Left forelimb (tissue), 1 donor: Measurements from ENCODE around the gene BNC2.

Experiments used
- DNase-seq: peaks from one replicate; pipeline ENCODE4 v3.0.0-alpha.2; 2018; ENCODE audit warnings: low spot score

The BNC2 gene

DNA sequence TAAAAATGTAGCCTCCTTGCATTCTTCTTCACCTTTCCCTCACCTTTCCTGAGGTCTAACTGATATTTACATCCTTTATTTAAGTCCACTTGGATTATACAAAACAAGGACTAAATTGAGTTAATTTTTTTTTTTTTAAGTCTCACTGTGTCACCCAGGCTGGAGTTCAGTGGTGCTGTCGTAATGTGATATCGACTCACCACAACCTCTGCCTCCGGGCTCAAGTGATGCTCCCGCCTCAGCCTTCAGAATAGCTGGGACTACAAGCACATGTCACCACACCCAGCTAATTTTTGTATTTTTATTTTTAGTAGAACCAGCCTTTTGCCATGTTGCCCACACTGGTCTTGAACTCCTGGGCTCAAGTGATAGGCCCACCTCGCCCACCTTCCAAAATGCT lies 195.3 kb downstream of the BNC2 start:
- DNase-seq: no peak

DNA sequence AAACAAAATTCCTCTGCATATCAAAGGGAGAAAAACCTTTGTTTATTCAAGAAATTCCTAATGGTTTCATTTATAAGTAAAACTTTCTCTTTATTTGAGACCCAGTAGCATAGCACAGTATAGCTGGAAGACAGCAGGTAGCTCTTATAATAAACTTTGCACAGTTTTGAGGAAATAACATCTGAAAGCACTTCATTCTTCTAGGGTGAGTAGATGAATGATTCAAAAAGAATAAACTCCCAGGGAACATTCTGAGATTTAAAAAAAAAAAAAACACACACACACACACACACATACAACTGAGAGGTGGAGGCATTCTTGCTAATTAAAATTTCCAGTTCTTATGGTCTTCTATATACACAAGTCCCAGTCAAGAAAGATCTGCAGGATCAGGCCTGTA lies 197.3 kb downstream of the BNC2 start:
- no peak for DNase-seq

DNA sequence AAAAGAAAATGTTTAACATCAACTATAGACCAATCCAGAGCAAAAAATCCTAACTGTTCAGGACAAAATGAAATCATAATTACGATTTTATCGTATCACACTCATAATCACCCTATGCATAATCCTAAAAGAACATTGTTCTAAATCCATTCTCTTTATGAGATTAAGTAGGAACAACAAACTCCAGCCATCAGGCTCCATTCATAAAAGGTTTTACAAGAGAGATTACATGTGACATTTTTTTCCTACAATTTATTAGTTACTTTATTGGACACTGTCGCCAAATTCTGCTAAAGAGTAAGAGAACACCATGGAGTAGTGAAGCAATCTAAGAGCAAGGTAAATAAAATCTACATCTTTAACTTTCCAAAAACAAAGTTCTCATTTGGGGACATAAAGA lies 198.0 kb downstream of the BNC2 start:
- no peak for DNase-seq

DNA sequence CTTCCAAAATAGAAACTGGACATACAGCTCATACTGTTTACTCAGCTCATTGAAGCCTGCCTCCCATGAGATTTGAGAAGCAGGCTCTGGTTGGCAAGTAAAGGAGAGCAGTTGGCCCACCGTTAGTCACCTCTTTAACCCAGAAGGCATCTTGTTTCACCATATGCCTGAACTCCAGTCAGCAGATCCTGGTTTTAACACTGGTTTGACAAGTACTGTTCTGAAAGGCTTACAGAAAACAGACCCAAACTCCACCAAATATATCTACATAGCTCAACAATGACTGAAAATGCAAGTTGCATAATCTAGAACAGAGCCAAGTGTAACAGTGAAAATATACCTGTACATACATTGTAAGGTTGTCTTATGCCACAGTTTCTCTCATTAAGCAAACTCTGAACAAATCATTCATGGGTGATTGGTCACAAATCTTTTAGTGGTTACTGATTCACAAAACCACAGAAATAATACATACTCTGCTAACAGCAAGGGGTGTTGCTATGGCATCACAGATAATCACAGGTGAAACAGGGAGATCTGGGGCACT lies 198.8 kb downstream of the BNC2 start:
- no peak for DNase-seq

DNA sequence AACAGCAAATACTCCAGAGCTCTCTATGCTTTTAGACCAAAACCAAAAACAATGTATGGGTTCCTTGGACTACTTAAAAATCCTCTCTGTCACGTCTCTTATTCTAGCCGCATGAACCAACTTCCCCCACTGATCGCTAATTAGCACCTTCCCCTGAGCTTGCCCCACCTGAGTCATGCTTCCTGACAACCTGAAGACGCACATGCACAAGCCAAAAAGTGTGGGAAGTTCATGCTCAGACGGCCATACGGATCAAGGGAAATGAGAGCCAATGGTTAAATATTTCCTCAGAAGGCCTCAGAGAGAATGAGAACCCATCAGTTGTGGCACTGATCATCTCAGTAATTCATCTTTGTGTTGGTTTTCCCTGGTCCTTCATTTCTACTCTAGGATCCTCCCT lies 199.7 kb downstream of the BNC2 start:
- DNase-seq: no peak

DNA sequence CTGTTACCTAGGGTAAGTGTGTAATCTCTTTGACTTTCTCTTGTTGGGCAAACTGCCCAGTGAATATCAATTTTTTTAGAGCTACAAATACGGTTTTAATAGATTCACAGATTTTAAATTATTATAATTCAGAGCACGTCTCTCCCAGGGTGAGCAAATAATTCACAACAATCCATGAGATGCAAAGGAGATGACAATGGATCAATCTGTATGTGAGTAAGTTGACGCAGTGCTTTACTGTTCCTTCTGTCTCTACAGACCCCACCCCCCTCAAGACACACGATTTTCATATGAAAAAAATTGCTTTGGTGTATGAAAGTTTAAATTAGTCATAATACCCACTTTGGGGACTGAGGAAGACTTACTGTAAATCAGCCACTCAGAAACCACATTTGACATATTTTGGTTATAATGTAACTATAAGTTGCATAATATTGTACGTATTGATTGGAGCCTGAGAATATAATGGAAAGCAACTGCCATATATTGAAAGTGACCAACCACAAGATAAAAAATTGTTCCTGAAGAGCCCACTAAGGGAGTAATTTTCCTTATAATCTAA lies 201.7 kb downstream of the BNC2 start:
- DNase-seq: no peak

DNA sequence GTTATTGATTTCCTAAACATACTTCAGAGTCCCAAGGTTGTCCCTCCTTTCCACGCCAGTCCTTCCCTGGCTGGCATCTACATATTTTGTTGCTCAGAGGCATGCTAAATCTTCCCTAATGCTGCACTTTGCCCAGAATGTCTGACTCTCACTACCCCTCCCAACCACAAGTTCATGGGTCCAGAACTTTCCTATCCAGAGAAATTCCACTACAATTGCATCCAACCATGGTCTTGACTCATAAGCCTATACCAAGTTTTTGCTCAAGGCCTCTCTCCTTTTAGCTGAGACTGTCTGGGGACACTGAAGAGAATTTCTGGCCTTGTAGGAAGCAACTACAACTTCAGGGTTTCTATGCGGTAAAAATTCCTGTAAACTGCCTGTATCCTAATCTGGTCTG lies 206.3 kb downstream of the BNC2 start:
- no peak for DNase-seq

DNA sequence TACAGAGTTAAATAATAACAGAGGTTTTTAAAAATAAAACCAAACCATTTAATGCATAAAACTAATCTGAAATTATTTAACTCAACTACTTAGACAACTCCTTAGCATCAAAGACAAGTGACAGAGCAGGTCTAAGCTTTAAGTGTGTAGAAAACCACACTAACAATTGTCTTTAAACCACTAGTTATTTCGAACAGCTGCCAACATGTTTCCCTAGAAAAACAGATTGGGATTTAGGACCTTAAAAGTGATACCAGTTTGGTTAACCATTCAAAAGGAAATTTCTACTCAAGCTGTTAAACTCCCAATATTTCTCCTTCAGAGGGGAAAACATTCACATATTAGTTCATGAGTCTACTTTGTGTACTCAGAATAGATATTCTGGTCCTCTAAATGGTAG lies 208.7 kb downstream of the BNC2 start:
- no peak for DNase-seq

DNA sequence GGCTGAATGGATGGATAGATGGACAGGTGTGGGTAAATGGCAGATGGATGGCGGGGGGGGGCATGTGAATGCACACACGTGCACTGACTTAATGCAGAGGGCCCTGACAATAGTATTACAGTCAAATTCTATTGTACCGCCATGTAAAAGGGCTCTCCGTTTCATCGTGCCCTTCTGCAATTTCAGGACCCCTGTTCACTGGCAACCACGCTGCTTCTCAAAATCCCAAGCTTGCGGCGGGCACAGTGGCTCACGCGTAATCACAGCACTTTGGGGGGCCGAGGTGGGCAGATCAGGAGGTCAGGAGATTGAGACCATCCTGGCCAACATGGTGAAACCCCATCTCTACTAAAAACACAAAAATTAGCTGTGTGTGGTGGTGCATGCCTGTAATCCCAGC lies 211.4 kb downstream of the BNC2 start:
- no peak for DNase-seq

DNA sequence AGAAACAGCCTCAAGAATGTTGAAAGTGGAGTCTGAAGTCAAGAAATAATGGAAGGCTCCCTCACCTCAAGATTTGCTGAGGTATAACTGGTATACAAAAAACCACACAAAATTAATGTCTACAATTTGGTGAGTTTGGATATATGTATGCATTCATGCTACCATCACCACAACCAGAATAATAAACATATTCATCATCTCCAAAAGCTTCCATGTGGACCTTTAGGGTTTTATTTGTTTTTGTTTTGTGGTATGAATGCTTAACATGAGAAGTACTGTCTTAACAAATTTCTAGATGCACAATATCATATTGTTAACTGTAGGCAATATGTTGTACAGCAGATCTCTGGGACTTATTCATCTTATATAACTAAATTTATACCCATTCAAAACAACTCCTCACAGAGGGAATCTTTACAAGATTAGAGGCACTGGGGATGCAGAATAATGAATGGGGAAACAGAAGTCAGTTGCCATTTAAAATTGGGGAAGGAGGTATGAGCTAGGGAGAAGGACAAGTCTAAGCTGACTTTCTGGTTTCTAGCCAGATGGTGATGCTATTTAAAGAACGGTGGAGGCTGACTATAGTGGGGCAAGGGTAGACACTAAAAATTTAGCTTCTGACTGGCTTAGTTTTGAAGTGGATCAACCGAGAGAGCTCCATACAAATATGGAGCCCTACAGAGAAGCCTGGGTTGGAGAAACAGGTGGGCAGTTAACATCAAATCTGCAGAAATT lies 213.9 kb downstream of the BNC2 start:
- DNase-seq: no peak

DNA sequence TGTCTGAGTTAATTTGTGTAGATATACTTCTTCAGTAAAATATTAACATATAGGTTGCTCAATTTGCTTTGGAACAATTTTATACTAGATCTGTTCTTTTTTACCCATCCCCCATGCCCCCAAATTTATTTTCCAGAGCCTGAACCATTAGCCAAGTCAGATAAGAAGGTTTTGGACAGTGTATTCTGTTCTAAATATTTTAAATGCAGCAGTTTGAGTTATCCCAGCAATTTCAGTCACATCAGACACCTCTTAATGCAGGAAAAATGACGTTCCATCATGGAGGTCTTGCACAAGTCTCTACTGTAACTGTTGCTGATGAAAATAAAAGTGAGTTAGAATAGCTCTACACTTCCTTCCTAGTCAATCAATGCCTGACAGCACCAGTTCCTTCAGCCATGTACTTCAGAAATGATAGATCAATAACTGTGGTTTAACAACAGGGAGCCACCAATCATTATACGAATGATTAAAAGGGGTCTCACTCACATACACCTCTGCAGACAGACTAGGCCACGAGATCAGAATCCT lies 215.8 kb downstream of the BNC2 start:
- no peak for DNase-seq

DNA sequence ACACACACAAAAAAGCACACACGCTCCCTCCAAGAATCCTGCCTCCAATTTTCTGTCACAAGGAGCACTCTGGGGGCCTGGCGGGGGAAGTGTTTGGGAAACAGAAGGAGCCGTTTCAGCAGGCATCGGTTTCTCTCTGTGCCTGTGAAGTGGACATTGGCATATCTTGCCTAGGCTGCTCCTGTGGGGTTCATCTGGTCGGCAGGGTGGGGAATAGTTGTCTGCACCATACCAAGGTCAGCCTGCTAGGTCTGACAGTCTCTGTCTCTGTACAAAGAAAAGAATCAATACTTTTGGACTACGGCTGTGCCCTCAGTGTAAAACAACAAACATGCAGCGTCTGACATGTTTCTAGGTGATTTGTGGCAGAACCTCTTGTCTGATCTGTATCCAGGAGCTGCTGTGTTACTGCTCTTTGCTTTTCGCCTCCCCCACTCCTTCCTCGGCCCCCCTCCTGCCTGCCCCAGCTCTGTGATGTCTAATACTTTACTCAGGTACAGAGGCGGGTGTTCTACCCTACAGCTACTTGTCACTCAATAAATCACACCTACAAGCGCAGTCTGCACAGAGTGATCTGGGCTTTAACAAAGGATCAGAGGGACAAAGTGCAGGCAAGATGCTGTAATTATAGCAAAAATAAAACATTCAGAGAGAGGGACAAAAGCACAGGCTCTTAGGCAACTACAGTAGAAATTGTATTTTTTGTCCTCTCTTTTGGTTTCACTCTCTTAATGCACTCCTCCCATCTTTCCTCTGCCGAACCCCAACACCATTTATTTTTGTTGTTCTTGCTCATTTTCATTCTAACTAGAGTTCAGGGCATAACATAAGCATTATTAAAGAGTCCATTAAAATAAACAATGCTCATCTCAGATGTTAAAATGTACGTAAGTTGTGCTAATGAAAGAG lies 216.7 kb downstream of the BNC2 start:
- DNase-seq: no peak

DNA sequence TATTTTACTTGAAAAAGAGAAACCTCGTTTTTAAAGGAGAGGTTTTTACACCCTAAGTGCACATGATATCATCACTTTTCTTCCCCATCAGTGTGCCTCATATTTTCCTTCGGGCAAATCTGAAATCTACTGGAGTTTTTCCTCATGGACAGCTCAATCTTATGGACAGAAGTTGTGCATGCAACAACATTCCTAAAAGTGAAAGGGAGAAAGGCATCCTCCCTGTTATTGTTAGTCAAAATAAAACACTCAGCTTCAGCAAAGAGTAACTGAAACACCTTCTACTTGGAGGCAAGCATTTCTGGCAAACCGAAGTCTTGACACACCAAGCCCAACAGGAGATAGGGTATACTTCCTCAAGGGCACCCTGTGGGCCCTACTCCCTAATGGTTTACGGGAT lies 217.9 kb downstream of the BNC2 start:
- no peak for DNase-seq

DNA sequence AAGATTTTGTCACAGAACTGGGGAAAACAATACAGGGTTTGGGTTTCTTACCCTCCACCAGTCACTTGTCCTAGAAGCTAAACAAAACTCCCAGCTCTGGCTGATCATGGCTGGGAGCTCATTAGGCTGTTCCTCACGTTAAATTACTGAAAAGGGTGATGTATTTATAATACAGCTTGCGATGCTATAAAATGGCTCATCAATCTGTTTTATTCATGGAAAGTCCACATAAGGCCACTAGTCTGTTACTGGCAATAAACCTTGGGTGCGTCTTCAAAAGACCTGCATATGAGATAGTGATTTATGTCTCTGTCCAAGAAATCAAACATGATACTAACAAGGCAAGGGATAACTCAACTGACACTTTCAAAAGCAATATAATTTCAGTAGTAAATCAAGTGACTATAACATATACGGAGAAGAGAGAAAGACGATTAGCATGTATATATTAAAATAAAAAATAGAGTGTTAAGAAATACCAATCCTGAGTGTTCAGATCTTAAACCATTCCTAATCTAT lies 219.0 kb downstream of the BNC2 start:
- no peak for DNase-seq

DNA sequence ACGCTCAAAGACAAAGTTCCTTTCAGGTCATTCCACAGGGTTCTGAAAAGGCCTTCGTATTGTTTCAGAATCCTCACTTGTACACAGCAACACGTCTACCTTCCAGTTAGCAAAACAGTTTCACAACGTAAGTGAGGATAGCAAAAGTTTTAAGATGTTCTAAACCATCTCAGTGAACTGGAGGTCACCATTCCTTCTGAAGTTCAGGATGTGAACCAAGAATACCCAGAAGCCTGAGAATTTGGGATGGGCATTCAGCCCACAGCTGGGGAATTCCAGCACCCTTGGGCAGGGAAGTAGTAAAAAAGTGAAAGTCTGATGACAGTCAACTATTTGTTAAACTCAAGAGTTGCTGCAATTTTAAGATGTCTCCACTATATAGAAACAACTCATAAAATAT lies 224.5 kb downstream of the BNC2 start:
- DNase-seq: no peak

DNA sequence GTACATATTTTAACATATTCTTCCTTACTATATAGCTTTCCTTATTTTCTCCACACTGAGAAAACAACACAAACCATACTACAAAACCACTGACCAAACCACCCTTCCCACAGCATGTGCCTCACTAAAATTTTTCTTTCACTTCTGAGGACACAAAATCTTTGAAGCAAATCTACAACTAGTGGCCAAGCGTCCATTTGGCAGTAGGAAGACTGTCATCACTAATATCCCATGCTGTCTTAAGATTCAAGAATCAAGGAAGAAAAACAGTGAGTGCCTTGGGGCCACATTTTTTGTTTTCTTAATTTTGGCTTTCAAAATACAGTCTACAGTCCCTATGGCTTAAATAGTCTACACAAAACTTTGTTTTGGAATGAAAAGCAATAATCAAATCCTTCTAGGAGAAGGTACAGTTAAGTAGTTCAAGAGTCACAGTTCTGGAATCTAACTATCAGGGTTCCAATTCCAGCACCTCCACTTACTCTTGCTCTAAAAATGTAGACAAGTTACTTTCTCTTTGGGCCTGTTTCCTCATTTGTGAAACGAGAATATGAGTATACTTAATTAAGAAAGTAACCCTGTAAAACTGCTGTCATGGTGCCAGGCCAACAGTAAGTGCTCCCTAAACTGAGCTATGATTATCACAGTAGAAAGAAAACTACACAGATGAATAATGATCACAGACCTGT lies 227.9 kb downstream of the BNC2 start:
- DNase-seq: no peak

DNA sequence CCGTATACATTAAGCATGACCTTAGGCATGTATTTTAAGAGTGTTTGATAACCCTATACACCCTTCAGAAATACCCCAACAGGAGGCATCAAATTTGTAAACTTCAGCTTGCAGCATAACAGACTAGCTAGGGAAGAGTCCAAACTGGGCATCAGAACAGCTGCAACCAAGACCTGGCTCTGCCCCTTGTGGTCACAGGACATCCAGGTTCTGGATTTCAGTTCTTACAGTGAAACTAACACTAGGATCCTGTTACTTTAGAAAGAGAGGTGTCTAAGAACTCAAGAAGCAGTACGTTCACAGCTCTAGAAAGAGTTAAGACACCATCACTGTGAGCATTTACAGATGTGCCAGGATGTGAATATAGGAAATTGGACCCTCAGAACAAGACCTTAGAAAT lies 229.8 kb downstream of the BNC2 start:
- no peak for DNase-seq

DNA sequence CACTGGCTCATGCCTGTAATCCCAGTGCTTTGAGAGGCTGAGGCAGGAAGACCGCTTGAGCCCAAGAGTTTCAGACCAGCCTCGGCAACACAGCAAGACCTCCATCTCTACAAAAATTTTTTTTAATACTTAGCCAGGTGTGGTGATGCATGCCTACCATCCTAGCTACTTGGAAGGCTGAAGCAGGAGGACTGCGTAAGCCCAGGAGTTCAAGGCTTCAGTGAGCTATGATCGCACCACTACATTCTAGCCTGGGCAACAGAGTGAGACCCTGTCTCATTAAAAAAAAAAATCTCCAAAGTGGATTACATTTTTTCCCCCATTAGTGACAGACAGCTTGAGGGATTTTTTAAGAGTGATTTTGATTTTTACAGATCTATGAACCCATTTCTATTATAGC lies 230.8 kb downstream of the BNC2 start:
- no peak for DNase-seq

DNA sequence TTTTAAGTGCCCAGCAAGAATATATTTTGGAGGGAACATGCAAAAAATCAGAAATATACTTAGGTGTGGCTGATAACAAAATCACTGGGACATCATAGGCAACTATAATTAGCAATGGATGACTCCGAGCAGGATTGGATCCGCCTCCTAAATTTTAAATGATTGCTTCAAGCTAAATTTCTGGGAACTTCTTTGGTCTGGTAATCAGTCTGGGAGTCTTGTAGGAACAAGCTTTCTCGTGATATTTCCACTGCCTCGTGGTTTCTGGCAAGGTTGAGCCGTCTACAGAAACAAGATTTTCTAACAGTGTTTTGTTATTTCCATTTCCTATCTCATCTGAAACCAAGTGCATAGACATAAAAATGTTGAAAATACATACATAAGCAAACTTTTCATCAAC lies 232.6 kb downstream of the BNC2 start:
- DNase-seq: no peak

DNA sequence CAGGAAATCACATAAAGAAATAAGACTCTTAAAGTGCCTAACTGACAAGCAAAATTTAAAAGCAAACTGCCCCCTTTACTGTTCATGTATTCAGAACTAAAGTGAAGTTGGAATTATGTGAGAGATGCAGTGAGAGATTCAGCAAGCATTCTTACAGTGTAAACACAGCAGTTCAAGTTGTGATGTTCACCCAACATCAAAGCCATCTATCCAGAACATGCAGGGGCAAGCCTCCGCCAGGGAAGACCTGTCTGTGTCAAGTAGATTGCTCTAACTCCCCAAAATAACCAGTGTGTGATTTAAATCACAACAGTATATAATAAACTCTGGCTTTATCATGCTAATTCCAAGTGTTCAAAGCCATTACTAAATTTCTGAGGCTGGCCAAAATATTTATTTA lies 233.3 kb downstream of the BNC2 start:
- no peak for DNase-seq

DNA sequence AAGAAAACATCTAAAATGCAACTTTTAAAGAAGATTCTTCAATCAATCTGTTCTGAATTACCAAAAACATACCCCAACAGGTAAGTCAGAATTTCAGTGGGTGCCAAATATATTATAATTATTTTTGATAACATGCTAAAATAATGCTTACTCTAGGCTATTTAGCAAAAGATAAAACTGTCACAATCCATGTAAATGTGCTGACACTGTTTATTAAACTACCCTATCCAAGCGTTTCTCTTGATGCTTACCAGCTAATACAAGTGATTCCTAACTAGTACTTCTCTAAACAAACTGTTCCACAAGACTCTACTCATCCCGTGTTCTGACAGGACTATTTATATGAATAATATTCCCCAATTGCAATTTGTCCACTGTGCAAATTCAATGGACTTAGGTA lies 236.7 kb downstream of the BNC2 start:
- DNase-seq: no peak

DNA sequence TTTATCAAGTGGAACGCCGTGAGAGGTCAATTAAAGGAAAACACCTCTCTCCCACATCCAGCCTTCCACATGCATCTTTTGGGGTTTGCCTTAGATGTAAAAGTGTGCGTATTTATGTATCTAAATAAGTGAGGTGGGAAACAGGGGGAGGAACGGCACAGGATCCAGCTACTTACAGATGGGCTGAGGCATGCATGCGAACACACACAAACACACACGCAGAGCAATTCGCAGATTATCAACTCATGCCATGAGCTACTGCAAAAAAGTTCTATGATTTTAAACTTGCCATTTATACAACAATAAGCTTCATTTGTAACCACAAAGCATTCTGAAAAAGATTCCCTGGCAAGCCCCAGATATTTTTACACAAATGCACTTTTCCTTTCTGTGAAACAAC lies 242.1 kb downstream of the BNC2 start:
- no peak for DNase-seq
